ENCODE measurements around the gene RTF2.

RTF2 gene, protein sequence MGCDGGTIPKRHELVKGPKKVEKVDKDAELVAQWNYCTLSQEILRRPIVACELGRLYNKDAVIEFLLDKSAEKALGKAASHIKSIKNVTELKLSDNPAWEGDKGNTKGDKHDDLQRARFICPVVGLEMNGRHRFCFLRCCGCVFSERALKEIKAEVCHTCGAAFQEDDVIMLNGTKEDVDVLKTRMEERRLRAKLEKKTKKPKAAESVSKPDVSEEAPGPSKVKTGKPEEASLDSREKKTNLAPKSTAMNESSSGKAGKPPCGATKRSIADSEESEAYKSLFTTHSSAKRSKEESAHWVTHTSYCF

DNA sequence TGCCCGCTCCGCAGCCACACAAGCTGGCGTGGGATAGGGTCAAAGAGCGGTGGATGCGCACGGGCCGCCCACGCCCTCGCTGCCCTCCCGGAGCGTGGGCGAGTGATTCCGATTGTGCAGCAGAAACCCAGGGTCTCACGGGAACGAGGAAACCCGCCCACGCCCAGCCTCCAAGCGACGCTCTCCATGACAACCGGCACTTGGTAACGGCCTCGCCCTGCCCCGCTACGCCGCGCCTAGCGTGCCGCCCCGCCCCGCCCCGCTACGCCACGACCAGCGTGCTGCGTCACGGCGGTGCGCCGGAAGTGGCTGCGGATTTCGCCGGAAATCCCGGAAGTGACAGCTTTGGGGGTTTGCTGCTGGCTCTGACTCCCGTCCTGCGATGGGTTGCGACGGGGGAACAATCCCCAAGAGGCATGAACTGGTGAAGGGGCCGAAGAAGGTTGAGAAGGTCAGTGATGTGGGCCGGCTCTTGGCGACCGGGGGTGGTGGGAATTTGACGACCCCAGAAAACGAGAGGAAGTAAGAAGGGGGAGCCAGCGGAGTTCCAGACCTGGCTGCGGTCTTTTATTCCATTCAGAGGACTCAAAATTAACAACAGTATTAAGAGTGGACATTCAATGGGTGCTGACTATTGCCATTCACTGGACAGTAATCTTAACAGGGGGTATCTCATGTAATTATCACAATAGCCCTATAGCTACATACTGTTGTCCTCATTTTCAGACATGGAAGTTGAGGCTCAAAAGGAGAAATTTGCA lies at the start of gene RTF2:
TSS of gene RTF2 (plus strand) at position 312 of the 761 bp plus-strand sequence. CDS start at position 383, 71 bp downstream.
- peak within 1 kb of the TSS; percentile 93 for H3K4me3 ChIP-seq (ENCODE audit: low read depth, low read length)
- peak; percentile 56 for DNase-seq (ENCODE audit: low read depth)
- TF ChIP-seq, protein P1, sequence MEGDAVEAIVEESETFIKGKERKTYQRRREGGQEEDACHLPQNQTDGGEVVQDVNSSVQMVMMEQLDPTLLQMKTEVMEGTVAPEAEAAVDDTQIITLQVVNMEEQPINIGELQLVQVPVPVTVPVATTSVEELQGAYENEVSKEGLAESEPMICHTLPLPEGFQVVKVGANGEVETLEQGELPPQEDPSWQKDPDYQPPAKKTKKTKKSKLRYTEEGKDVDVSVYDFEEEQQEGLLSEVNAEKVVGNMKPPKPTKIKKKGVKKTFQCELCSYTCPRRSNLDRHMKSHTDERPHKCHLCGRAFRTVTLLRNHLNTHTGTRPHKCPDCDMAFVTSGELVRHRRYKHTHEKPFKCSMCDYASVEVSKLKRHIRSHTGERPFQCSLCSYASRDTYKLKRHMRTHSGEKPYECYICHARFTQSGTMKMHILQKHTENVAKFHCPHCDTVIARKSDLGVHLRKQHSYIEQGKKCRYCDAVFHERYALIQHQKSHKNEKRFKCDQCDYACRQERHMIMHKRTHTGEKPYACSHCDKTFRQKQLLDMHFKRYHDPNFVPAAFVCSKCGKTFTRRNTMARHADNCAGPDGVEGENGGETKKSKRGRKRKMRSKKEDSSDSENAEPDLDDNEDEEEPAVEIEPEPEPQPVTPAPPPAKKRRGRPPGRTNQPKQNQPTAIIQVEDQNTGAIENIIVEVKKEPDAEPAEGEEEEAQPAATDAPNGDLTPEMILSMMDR (IDR thresholded peaks at IDR 0.05; ENCODE audit: control insufficient read depth, extremely low read depth, insufficient read depth), result no peak

DNA sequence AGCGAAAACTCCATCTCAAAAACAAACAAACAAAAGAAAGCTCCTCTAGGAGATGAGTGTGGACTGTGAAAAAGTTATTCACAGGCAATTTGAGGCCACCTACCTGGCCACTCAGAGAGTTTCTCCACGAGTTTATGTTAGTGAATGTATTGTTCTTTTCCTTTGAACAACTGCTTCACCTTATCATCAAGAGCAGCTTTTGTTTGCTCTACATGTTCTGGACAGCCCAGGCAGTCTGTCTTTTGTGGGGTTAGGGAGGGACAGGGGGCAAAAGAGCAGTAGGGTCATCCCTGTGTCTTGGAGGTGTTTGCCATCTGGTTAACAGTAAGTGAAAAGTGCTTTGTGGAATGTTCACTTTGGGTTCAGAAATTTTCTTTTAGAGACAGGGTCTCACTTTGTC lies 48.4 kb upstream of the RTF2 start:
- H3K4me3 ChIP-seq (ENCODE audit: low read depth, low read length), result no peak overlapping the region
- DNase-seq (ENCODE audit: low read depth), result no peak
- TF ChIP-seq, protein P1 (IDR thresholded peaks at IDR 0.05; ENCODE audit: control insufficient read depth, extremely low read depth, insufficient read depth), result no peak

DNA sequence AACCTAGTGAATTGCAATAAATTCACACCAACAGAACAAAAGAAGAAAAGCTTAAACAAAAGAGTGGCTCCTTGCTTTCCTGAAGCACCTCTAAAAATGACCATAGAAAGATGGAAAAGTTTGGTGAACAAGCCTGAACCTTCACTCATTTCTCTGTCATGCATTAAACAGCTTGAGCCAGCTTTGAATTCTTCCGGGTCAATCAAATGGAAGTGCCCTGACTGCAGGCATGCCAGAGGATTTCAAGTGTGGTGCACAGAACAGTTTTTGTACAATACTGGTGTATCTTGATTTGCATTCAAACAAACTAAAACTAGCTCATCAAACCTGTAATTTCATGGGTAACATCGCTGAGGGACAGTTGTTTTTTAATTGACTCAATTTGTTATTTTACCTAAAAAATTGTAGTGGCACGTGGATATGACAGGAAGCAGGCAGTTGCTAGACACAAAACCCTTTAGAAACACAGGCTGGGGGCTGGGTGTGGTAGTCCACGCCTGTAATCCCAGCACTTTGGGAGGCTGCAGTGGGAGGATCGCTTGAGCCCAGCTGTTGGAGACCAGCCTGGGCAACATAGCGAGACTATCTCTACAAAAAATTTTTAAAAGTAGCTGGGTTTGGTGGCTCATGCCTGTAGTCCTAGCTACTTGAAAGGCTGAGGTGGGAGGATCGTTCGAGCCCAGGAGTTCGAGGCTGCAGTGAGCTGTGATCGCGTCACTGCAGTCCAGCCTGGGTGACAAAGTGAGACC lies 47.3 kb upstream of the RTF2 start:
- TF ChIP-seq, protein P1 (IDR thresholded peaks at IDR 0.05; ENCODE audit: control insufficient read depth, extremely low read depth, insufficient read depth), result no peak
- DNase-seq (ENCODE audit: low read depth), result no peak
- no peak overlapping the region for H3K4me3 ChIP-seq (ENCODE audit: low read depth, low read length)

DNA sequence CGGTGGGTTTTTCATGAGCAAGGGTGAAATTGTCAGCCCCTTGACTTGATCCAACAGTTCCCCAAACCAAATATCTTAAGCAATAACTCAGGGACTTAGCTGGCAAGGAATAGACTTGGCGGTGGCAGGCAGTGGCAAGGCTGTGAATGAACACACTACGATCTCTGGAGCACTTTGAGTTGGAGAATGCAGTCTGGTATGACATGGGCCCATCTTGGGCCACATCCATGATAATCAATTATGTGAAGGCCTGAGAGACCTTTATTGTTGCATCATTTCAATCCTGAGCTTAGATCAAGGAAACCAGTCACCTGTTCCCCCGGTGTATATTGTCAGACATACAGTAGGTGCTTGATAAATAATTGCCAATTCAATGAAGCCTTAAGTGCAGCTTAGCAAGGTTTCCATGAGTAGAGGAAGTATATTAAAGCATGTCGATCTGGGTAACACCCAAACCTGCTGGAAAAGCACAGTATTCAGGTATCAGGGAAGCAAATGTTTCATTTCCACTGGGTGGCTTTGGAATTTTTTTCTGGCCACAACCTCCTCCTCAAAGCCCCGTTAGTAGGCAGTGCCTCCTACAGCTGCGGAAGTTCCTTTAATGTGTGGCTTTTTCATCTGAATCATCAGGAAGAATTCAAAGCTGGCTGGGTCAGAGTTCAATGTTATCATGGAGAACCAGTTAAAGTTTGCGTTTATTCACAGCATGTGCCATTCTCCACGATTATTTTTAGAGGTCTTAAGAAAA lies 46.2 kb upstream of the RTF2 start:
- no peak for DNase-seq (ENCODE audit: low read depth)
- TF ChIP-seq, protein P1 (IDR thresholded peaks at IDR 0.05; ENCODE audit: control insufficient read depth, extremely low read depth, insufficient read depth), result no peak
- H3K4me3 ChIP-seq (ENCODE audit: low read depth, low read length), result no peak overlapping the region

DNA sequence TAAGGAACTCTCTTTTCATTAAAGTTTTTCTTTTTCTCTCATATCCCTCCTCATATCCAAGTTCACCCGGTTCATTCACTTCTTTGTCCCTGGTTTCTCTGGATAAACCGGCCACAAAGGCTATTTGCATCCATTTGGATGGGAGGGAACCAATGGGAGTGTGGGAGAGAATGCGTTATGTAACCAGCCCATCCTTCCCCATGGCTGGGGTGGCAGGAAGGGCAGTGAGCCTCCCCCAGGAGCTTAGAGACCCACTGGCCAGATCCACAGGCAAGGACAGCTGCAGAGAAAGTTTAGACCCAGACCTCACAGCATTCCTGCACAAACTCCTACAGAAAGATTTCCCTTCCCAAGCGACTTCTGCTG lies 45.6 kb upstream of the RTF2 start:
- no peak for DNase-seq (ENCODE audit: low read depth)
- TF ChIP-seq, protein P1 (IDR thresholded peaks at IDR 0.05; ENCODE audit: control insufficient read depth, extremely low read depth, insufficient read depth), result no peak
- no peak overlapping the region for H3K4me3 ChIP-seq (ENCODE audit: low read depth, low read length)

DNA sequence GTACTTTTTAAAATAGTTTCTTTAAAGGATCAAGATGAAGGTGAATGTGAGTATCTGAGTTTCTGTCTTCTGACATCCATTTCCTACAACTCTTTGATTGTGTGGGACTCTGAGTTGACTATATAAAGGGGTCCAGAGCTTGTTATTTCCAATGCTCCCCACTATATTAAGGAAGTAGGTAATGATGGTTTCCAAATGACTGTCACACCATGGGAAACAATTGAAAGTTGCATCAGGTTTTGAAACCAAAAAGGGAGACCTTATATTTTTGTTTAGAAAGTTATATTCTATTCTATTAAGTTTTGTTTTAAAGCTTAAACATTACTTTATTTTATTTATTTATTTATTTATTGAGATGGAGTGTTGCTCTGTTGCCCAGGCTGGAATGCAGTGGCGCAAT lies 45.2 kb upstream of the RTF2 start:
- no peak overlapping the region for H3K4me3 ChIP-seq (ENCODE audit: low read depth, low read length)
- DNase-seq (ENCODE audit: low read depth), result no peak

More for the DNA sequence above, 45.2 kb upstream of the RTF2 start:
- TF ChIP-seq, protein P1 (IDR thresholded peaks at IDR 0.05; ENCODE audit: control insufficient read depth, extremely low read depth, insufficient read depth), result no peak
